HCEC 1CT (cell line): ENCODE measurements around the gene TUBB2A.

Source experiments
- DNase-seq: peaks from one replicate; pipeline ENCODE4 v3.0.0-alpha.2; 2017

Gene TUBB2A

DNA sequence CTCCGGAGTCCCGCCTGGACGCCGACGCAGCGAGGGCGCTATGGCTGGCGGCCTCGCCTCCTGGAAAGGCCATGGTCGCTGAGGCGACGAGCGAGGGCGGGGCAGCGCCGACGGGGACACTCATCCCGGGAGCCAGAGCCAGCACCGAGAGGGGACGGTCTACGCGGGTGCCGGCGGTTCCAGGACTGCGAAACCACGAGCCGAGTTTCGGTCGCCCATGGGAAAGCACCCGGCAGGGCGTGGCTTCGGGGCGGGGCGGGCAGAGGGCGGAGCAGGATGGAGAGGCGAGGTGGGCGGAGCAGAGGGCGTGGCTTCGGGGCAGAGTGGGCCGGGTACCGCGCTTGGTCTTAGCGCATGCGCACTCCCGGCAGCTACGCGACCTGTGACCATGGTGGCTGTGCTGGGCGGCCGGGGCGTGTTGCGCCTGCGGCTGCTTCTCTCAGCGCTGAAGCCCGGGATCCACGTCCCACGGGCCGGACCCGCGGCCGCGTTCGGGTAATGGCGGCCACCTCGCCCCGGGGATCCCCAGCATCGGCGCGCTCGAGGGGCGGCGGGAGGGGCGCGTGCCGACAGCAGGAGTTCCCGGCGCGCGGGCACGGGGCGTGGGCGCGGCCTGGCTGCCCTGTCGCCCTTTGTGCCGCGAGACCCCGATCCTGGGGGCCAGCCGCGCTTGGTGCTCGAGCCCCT lies 38.8 kb downstream of the TUBB2A start, which contains the start of gene BPHL:
Gene BPHL (plus strand): TSS at position 359 of the 687 bp plus-strand sequence. CDS start 30 bp downstream, at position 389.
- peak; percentile 92 for DNase-seq

DNA sequence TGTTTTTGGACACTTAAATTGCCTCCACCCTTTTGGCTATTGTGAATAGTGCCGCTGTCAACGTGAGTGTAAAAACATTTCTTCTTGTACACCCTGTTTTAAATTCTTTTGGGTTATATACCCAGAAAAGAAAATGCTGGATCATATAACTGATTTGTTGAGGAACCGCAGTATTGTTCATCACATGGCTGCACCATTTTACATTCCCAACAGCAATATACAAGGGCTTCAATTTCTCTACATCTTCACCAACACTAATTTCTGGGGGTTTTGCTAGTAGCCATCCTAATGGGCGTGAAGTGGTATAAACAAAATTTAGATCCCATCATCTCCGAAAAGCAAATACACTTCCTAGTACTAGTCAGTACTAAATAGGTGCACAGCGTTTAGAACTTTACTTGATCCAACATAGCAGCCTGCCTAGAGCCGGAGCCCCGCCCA lies 39.4 kb downstream of the TUBB2A start:
- DNase-seq: no peak

DNA sequence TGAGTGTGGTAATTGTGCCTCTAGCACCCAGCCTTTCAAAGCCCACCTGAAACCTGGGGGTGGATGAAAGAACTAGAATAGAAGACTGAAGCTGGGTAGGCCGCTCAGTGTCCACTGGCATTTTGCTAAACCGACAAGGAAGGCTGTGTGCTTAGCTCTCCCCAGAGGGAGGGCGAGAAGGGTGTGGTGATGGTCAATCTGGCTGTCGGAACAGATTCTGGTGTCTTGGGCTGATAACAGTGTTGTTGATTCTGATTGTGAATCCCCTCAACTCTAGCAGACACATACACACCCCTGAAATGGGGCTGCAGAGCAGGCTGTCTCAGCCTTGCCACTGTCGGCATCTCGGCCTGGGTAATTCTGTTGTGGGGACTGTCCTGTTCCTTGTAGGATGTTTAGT lies 43.0 kb downstream of the TUBB2A start:
- no peak for DNase-seq

DNA sequence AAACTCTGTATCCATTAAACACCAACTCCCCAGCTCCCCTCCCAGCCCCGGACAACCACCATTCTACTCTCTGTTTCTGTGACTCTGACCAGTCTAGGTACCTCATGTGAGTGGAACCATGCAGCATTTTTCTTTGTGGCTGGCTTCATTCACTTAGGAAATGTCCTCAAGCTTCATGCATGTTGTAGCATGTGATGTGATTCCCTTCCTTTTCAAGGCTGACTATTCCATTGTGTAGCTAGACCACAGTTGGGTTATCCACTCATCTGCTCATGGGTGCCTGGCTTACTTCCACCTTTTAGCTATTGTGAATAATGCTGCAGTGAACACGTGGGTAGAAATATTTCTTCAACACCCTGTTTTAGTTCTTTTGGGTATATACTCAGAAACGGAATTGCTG lies 47.6 kb downstream of the TUBB2A start:
- DNase-seq: no peak

DNA sequence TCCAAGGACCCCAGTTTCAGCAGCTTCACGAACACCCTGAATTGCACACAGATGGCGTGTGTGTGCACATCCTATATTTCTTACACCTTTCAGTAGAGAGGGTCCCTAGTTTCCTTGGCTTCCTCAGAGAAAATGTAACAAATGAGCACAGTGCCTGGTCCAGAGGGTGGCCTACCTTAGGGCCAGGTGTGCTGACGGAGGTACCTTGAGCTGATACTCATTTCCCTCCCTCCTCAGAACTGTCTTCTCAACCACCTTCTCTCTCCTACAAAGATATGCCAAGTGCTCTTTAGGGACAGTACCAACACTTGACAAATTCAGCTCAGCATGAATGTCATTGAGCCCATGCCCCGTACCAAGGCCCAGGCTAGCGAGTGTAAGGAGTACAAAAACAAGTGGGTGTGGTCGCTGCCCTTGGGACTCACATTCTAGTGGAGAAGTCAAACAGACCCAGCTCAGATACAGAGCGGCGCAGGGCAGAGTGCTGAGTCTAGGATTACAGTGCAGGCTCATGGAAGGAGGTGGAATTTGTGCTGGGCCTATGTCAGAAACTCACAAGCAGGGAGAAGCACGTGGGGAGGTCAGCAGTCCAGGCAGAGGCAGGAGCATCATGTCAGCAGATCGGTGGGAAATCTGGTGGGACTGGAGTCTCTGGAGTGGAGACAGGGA lies 48.5 kb downstream of the TUBB2A start:
- no peak for DNase-seq
